HG02885 (cell line): ENCODE measurements around the gene PARP15.
A peak's percentile ranks its signal among the peaks of the same experiment; 100 is the strongest.
"Not testable (repeated sequence)": the region's sequence is repeated elsewhere in the genome, so short reads cannot be mapped to it uniquely, and the experiment has no call there.

Experiments used
- ATAC-seq: cut with Tn5 transposase; IDR thresholded peaks from one replicate; pipeline ENCODE4 v1.9.1; 2021; ENCODE audit warnings: mild to moderate bottlenecking; ENCODE audit not compliant: unreplicated experiment, poor library complexity

The PARP15 gene

GRCh38 chr3:122660297-122660974 is 83.0 kb downstream of the PARP15 start:
- no peak for ATAC-seq

GRCh38 chr3:122661633-122662032 is 84.2 kb downstream of the PARP15 start:
- ATAC-seq = peak; percentile 55

- ATAC-seq = no peak
Observed at GRCh38 chr3:122662505-122662904, 85.1 kb downstream of the PARP15 start.

GRCh38 chr3:122665226-122665786 is 87.9 kb downstream of the PARP15 start:
- ATAC-seq = no peak

- ATAC-seq = no peak
Observed at GRCh38 chr3:122665881-122666280, 88.4 kb downstream of the PARP15 start.

GRCh38 chr3:122668930-122669730 is 91.7 kb downstream of the PARP15 start:
- peak; percentile 78 for ATAC-seq

GRCh38 chr3:122671553-122671952 is 94.1 kb downstream of the PARP15 start:
- no peak for ATAC-seq

- no peak for ATAC-seq
Observed at GRCh38 chr3:122674339-122674738, 96.9 kb downstream of the PARP15 start.

GRCh38 chr3:122676759-122677158 is 99.3 kb downstream of the PARP15 start:
- no peak for ATAC-seq

GRCh38 chr3:122677216-122677615 is 99.8 kb downstream of the PARP15 start:
- ATAC-seq = no peak

- no peak for ATAC-seq
Observed at GRCh38 chr3:122678506-122678905, 101.1 kb downstream of the PARP15 start.

- no peak for ATAC-seq
Observed at GRCh38 chr3:122679085-122679881, 101.8 kb downstream of the PARP15 start.

- no peak for ATAC-seq
Observed at GRCh38 chr3:122679882-122680474, 102.5 kb downstream of the PARP15 start.

GRCh38 chr3:122680475-122681283 is 103.2 kb downstream of the PARP15 start, which contains the start of gene PARP14:
TSS of gene PARP14 (plus strand) at chr3:122680839. CDS start at chr3:122680884, 45 bp downstream.
- peak; percentile 50 for ATAC-seq

- no peak for ATAC-seq
Observed at GRCh38 chr3:122681284-122681973, 104.0 kb downstream of the PARP15 start.

GRCh38 chr3:122681974-122682409 is 104.5 kb downstream of the PARP15 start:
- no peak for ATAC-seq

- not testable (repeated sequence) for ATAC-seq
Observed at GRCh38 chr3:122682778-122683411, 105.4 kb downstream of the PARP15 start.

- ATAC-seq = no peak
Observed at GRCh38 chr3:122687298-122687697, 109.8 kb downstream of the PARP15 start.
